ENCODE results near the gene PTPRH. TPM values are rescaled to one million over a fixed set of nuclear protein-coding genes. Genes with fewer than 3 reads are reported as not detected.

The PTPRH gene
- total RNA-seq, 4 donors from 2014 or later, result 1.4 to 9.8 (median 5.5) TPM

GRCh38 chr19:55241935-55242464 lies 32.7 kb upstream of the PTPRH start:
- DNase-seq (ENCODE audit: low spot score), result no peak
- no peak for TF ChIP-seq CTCF (IDR thresholded peaks at IDR 0.05)
- ATAC-seq (ENCODE audit: low FRiP score), result no peak

- DNase-seq (ENCODE audit: low spot score), result no peak
- no peak for TF ChIP-seq CTCF (IDR thresholded peaks at IDR 0.05)
These were observed 32.0 kb upstream of the PTPRH start for GRCh38 chr19:55241143-55241934.

GRCh38 chr19:55240713-55241020 lies 31.4 kb upstream of the PTPRH start:
- no peak for TF ChIP-seq CTCF (IDR thresholded peaks at IDR 0.05)
- no peak for ATAC-seq (ENCODE audit: low FRiP score)
- no peak for DNase-seq (ENCODE audit: low spot score)

More at GRCh38 chr19:55241143-55241934, 32.0 kb upstream of the PTPRH start:
- no peak for ATAC-seq (ENCODE audit: low FRiP score)

GRCh38 chr19:55239004-55239403 lies 29.7 kb upstream of the PTPRH start:
- DNase-seq (ENCODE audit: low spot score), result no peak
- ATAC-seq (ENCODE audit: low FRiP score), result no peak
- TF ChIP-seq CTCF (IDR thresholded peaks at IDR 0.05), result no peak

GRCh38 chr19:55238030-55238429 lies 28.7 kb upstream of the PTPRH start:
- no peak for DNase-seq (ENCODE audit: low spot score)
- TF ChIP-seq CTCF (IDR thresholded peaks at IDR 0.05), result no peak
- ATAC-seq (ENCODE audit: low FRiP score), result no peak

- no peak for ATAC-seq (ENCODE audit: low FRiP score)
- TF ChIP-seq CTCF (IDR thresholded peaks at IDR 0.05), result no peak
- no peak for DNase-seq (ENCODE audit: low spot score)
These were observed 23.7 kb upstream of the PTPRH start for GRCh38 chr19:55232986-55233385.

GRCh38 chr19:55232286-55232602 lies 22.9 kb upstream of the PTPRH start:
- ATAC-seq (ENCODE audit: low FRiP score) (no peak), DNase-seq (ENCODE audit: low spot score) (no peak)
- no peak for TF ChIP-seq CTCF (IDR thresholded peaks at IDR 0.05)
